Measurements from ENCODE around the gene SUFU.
A peak's percentile ranks its signal among the peaks of the same experiment; 100 is the strongest.

Gene SUFU

DNA sequence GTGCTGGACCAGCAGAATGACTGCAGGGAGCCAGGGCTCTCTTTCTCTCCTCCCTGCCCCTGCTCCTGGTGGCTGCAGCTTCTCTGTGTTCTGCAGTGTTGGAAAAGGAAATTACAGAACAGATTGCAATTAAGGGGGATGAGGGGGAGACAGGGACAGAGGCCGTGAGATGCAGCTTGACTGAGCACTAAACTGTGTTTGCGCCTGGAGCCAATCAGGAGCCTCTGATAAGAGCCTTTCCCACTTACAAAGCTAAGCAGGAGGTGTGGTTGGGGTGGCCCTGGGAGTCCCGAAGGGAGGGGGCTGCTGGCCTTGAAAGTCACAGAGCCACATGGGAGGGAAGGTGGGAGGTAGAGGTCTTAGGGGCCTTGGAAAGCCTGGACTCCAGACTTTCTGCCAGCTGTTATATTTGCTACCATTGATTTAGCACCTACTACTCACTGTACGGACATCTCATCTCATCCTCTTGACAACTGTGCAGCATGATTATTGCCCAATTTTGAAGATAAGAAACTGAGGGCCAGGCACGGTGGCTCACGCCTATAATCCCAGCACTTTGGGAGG is 167.2 kb downstream of the SUFU start:
- peak; percentile 83 for DNase-seq (ENCODE audit: low spot score)

DNA sequence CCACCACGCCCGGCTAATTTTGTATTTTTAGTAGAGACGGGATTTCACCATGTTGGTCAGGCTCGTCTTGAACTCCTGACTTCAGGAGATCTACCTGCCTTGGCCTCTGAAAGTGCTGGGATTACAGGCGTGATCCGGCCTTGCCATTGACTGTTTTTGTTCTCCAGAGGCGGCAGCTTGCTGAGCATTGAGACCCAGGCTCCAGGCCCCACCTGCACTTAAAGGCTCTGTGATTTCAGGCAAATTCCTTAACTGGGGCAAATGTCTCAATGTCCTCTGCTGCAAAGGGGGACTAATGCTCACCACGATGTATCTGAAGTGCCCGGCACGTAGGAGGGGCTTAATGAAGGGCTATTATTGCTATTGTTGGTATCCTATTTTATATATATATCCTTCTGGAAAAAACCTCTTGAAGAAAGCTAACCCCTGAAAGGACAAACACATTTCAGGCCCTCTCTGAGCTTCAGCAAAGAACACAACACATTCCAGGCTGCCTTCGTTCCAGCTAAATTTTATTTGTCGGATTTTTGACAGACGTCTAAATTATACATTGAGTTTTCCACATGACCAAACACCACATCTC is 169.6 kb downstream of the SUFU start:
- no peak for DNase-seq (ENCODE audit: low spot score)

DNA sequence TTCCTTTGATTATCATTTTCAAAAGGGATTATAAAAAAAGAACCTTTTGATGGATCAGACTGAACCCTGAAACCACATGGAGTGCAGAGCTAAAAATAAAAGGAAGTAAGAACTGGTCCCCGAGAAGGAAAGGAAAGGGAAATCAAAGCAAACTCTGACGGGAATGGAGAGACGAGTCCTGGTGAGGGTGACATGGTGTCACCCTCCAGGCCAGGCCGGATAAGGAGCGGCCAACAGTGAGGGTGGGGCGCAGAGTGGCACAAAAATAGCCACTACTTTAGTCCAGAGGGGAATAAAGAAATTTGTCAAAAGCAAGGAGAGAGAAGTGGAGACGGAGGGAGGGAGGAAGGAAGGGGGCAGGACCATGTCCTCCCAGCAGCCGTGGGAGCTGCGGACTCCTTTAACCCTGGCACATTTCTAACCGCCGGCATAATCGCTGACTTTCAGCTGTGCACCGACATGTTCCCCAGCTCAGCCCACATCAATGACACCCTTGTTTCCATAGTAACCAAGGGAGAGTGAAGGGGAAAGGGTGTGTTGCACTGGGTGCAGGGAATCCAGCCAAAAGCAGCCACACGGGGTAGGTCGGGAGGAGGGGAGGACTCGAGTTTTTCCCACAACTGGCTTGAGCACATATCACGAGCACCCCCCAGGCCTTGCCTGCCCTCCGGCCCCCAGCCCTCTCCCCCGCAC is 170.2 kb downstream of the SUFU start:
- DNase-seq (ENCODE audit: low spot score): peak; percentile 74

DNA sequence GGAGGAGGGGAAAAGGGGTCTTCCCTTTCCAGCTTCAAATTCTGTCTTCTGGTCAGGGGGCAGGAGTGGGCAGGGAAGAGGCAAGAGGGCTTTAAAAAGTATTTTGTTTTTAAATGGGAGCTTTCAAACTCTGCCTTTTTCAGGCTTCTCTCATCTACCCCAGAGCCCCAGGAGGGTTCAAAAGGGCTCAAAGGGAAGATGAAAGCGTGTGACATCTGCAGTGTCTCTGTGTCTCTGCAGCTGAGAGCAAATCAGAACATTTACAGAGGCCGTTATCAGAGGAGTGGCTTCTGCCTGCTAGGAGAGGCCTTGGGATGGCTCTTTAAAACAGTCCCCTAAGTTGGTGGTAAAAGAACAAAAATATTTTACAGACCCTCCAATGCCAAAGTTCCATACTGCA is 170.8 kb downstream of the SUFU start:
- DNase-seq (ENCODE audit: low spot score): no peak

DNA sequence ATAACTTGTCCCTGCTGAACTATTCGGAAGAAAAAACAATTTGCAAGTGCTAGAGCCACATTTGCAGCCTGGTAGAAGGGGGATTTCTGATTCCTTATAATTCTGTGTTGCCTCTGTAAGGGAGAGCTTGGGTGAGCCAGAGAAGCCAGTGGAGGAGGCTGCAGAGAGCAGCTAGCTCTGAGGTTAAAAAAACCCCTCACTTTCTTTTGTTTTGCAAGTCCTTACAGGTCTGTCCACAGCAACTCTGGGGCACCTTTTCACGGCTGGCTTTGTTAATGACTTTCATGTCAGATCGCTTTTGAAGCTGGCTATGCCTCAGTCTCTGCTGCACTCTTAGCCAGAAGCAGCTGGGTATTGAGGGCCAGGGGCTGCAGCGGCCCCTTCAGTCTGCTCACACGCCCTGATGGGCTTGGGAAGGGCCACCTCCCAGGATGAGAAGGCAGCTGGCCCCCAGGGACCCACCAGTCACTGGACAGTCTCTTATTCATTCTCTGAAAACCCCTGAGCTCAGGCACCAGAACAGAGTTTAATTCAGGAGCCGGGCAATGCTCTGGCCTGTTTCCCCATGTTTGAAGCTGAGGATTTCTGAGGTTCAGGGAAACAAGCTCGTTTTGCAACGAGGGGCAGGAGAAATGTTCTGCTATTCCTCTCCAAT is 171.4 kb downstream of the SUFU start:
- DNase-seq (ENCODE audit: low spot score): peak; percentile 67

DNA sequence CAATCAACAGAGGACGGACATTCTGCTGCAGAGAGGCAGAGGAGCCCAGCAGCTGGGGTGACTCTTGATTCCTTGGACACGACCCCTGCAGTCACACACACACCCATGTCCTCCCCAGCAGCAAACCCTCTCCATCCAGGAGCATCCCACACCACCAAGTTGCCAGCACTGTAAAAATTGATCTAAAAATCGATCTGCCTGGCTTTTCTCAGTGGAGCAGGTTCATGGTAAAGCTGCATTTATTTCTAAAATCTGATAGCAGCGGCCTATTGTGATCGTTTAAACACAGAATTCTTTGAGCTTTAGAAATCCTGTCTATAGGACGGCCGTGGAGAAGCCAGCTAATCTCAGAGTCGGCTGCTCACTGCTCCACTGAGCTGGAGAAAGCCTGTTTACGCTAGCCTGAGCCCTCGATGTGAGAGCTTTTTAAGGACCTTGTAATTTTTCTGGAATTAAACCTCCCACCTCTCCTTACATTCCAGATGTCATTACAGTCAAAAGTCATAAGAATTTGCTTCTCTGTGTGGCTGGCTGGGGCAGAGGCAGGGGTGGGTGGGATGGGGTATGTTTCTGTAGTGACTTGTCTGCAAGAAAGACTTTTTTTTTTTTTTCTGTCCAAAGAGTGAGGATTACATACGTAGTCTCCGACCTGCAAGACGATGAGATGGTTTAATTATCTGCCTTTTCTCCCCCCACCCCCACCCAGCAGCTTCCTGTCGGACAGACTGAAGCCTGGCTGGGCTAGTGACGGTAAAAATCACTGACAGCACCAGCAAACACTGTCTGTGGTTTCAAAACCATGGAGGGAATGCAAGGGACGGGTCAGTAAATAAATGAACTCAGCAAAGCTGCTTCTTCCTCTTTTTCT is 172.1 kb downstream of the SUFU start:
- no peak for DNase-seq (ENCODE audit: low spot score)

DNA sequence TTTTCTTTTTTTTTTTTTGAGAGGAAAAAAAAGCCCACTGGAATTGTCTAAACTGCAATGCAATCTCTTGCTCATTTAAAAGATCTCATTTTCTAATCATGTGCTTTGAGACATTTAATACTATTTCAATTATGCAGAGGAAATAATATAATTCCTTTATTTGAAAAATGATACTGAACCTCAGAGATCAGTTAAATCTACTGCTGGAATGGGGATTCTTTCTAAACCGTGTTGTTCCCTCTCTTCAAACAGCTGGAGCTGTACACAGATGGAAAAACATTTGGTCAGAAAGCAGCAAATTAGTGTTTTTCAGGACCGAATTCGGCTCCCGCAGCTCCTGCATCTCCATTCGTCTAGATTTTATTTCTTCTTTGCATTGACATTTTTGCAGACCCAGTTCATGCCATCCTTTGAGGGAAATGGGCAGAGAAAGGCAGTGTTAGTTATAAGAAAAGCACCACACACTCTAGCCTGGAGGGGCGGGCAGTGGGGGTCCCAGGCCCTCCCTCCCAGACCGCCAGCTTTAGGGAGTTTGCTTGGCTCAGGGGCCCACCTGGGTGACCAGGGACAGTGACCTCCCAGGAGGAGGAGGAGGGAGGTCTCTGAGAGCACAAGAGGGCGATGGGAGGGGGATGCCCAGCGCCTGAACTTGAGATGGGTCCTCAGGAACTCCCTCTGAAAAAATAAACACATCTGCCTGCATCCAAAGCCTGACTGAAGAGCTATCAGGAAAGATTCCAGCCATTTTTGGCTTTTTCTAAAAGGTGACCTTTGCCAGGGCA is 173.0 kb downstream of the SUFU start:
- DNase-seq (ENCODE audit: low spot score): no peak

DNA sequence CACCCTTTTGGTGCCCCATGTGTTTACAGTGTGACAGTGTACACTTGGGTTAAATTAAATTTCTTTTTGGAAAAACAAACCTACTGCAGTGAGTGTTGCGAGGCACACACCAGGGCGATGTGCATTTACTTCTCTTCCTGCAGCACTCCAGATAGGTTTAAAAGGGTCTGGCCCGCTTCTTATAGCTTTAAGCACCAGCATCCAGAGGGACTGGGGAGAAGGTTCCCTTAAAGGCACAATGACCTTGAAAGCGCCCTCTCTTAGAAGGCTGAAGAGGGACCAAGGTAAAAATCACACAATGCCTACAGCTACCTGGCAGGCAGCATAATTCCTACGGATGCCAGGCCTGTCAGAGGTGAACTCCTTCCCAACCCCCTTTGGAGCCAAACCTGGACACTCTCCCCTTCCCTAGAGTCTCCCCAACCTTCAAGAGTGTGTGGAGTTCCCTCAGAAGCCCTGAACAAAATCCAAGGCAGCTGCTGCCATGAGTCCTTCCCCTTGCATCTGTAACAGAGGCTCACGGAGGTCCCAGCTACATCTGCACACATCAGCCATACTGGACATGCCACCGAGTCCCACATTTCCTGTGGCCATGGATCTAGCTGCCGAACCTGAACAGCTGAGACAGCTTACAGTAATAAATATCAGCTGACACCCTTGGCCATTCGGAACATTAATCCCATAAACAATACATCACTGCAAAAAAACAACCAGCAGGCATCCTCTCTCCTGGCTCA is 173.7 kb downstream of the SUFU start:
- DNase-seq (ENCODE audit: low spot score): no peak

DNA sequence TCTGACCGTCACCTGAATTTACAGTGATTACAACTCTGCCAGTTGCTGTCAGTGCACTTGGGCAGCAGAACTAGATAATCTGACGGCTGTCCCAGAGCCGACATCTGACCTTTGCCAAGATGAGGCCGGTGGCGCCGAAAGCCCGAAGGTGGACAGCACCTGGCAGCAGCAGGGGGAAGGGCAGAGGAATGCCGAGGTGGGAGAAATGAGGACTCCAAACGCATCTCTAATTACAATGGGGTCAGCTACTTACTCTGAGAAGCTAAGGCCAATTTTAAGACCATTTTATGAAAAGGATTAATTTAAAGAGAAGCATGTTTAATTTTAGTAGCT is 174.3 kb downstream of the SUFU start:
- no peak for DNase-seq (ENCODE audit: low spot score)

DNA sequence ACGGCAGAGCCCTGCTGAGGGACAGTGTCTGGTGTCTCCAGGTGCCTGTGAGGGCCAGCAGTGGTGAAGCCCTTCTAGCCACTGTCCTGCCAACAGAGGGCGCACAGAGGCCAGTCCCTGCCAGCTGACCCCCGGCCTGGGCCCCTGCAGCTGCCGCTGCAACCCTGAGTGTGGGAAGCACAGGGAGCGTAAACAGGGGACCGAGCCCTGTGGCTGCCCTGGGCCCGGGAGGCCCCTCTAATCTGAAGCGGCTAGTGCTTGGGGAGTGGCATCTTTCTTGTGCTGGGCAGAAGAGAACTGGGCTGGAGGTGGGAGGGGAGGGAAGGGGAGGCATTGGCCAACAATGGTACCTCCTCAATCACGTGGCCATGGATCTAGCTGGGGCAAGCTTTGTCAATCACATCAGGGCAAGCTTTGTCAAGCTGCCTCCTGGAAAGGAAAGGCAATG is 175.1 kb downstream of the SUFU start:
- peak; percentile 86 for DNase-seq (ENCODE audit: low spot score)

DNA sequence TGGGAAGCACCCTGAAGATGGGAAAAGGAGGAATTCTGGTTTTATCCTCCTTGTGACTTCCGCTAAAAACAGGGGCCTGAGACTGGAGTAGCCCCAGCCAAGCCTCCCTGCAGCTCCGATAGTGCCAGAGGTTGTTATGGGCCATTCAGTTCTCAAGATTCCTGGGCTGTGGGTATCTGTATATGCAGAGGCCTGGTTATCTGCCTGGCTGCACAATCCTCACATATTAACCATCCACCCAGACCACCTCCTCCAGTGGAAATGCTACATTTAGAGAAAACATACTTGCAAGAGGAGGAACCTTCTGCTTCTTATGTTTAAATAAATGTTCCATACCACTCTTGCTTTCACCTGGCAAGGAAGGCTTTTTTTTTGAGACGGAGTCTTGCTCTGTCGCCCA is 175.8 kb downstream of the SUFU start:
- DNase-seq (ENCODE audit: low spot score): no peak

DNA sequence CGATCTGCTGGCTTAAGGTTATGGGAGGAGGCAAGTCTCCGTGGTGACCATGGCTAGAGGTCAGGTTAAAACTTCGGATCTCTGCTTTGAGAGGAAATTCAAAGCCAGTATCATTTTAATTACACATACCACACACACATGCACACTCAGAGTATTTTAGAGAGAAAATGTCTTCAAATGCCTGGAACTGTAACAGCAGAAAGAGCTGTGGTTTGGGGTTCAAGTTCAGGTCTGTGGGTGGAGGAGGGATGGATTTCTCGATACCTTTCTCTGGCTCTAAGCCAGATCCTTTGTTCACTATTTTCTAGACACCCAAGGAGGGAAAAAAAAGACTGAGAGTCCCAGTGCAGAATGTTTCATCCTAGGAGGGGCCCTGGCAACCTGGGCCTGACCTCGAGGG is 177.9 kb downstream of the SUFU start:
- no peak for DNase-seq (ENCODE audit: low spot score)

DNA sequence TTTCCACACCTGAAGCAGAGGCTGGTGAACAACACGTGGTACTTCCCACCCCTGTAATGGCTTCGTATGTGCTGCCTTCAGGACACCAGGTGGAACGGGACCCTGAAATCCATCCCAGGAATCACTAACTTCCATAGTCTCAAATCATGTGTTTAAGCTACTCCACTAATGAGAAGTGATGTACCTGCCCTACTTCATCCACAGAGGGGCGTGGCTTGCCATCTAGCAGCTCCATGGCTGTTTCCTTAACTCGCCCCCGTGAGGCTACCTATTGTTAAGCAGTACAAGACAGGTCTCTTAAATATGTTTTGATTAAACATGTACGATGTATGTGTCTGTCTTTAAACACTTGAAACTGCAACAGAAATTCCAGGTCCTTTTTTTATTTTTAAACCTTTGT is 178.6 kb downstream of the SUFU start:
- DNase-seq (ENCODE audit: low spot score): no peak

DNA sequence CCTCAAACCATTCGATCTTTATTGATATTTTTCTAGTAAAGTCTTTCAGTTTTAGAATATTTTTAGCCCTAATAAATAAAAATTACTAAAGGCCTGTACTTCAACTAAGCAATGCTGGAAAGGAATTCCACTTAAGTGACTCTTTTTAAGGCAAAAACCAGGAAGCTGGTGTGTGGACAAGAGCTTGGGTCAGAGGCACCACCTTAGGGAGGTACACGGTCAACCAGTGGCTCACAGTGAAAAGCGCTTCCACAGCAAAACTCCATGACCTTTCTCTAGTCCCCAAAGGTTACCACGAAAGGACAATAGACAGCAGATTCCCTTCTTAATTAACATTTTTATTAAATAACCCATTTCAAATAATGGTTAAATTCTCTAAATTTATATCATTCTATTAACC is 179.2 kb downstream of the SUFU start:
- DNase-seq (ENCODE audit: low spot score): no peak

Small RNA genes within 50 kb of the gene (small RNA-seq; reads per million reads assigned to genes)
- gene RNU6-43P: 0 reads per million in 2 experiments
